Smooth muscle cell (in vitro differentiated cells): Measurements from ENCODE around the gene CCND1. TPM values are rescaled to one million over a fixed set of nuclear protein-coding genes. Genes with fewer than 3 reads are reported as not detected.

Experiments
- DNase-seq: peaks from one replicate; lab custom pipeline; 2025; ENCODE audit not compliant: unreplicated experiment; lab: John Stamatoyannopoulos, UW
- H2AFZ ChIP-seq: fragments of 200-600 bp; sonication (generic); 2 replicates; pipeline ENCODE4 v1.6.0; 2016; ENCODE audit warnings: antibody characterized with exemption, low read depth, mild to moderate bottlenecking
- H3F3A ChIP-seq: fragments of 200-600 bp; sonication (generic); 2 replicates; pipeline ENCODE4 v1.6.0; 2017; ENCODE audit warnings: antibody characterized with exemption, low read depth
- H3K27ac ChIP-seq: fragments of 200-600 bp; sonication (generic); 2 replicates; pipeline ENCODE4 v1.5.1; 2016; ENCODE audit warnings: low read depth, mild to moderate bottlenecking
- H3K27me3 ChIP-seq: fragments of 200-600 bp; sonication (generic); 2 replicates; pipeline ENCODE4 v1.6.1; 2016; ENCODE audit warnings: low read depth, mild to moderate bottlenecking
- H3K36me3 ChIP-seq: fragments of 200-600 bp; sonication (generic); 2 replicates; pipeline ENCODE4 v1.5.1; 2016; ENCODE audit warnings: low read depth
- H3K4me1 ChIP-seq: fragments of 200-600 bp; sonication (generic); 2 replicates; pipeline ENCODE4 v1.5.1; 2016; ENCODE audit warnings: low read depth
- H3K4me2 ChIP-seq: fragments of 200-600 bp; sonication (generic); 2 replicates; pipeline ENCODE4 v1.6.0; 2016; ENCODE audit warnings: mild to moderate bottlenecking
- H3K4me3 ChIP-seq: fragments of 200-600 bp; sonication (generic); 2 replicates; pipeline ENCODE4 v1.5.1; 2016; ENCODE audit warnings: mild to moderate bottlenecking
- H3K79me2 ChIP-seq: fragments of 200-600 bp; sonication (generic); 2 replicates; pipeline ENCODE4 v1.6.0; 2016; ENCODE audit warnings: low read depth, mild to moderate bottlenecking
- H3K9ac ChIP-seq: fragments of 200-600 bp; sonication (generic); 2 replicates; pipeline ENCODE4 v1.6.0; 2016; ENCODE audit warnings: low read depth
- H3K9me3 ChIP-seq: fragments of 200-600 bp; sonication (generic); replicated peaks from 2 replicates; pipeline ENCODE4 v1.5.1; 2016; ENCODE audit warnings: low read depth
- H4K20me1 ChIP-seq: fragments of 200-600 bp; sonication (generic); 2 replicates; pipeline ENCODE4 v1.6.0; 2016; ENCODE audit warnings: low read depth
- WGBS: methylation state at CpG from one replicate; pipeline ENCODE4 v1.1.7; 2016; ENCODE audit warnings: low lambda C conversion rate; 5-methylcytosine and 5-hydroxymethylcytosine counted together
- polyA plus RNA-seq: library from polyadenylated mRNA; unstranded; fragments of >200 nt; fragmentation: Nextera tagmentation; extraction: Ambion mirVana; gene quantifications from 2 replicates; pipeline ENCODE4 v1.2.1, GENCODE V29; 2016
- total RNA-seq: library from RNA; depleted of rRNA; stranded (reverse); fragments of >200 nt; gene quantifications from 2 replicates; pipeline ENCODE4 v1.2.3, GENCODE V29; 2014
- TF ChIP-seq, protein P1 (sequence below): fragments of 200-600 bp; sonication (generic); IDR thresholded peaks from 2 replicates; pipeline ENCODE4 v1.5.1; 2017; ENCODE audit warnings: borderline replicate concordance, mild to moderate bottlenecking, antibody characterized with exemption; ENCODE audit not compliant: insufficient read depth, poor library complexity, severe bottlenecking

The CCND1 gene
- total and polyA plus RNA-seq, 2 experiments from 2014 or later: 281 to 482 TPM

DNA sequence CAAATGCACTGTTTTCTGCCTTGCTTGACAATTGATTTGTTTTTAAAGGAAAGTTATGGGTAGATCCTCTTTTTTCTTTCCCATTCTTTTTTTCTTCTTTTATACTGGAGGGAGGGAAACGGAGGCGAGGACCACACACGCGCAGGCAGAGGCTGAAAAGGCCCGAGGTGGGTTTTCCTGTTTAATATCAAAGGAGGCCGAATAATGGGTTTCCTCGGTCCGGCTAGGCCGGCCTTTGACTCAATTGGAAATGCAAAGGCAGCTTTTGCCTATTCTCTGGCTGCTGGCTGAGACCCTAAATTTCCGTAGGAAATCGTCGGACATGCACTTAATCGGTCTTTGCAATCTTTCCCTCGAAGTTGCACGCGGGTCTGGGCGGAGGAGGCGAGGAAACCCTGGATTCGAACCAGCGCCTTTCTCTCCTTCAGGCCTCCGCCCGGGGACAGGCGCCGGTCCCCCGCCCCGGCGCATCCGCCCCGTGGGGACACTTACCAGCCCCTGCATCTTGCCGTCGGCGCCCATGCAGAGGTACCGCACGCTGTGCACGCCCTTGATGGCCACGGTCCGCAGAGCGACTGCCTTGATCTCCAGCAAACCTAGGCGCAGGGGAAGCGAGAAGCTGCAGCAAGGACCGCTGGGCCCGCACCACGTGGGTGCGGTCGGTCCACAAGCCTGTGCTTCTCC, 62.0 kb downstream of the CCND1 start:
- H3K79me2 ChIP-seq: no peaks in the 10 kb centered on the region
- no peaks in the 10 kb centered on the region for H4K20me1 ChIP-seq
- no peak overlapping the region for H3K4me3 ChIP-seq
- H3K4me1 ChIP-seq: peaks cover 42% of the 10 kb centered on the region
- H3K27ac ChIP-seq: no peak overlapping the region
- 6% methylated on average over 43 of the region's 45 CpGs for WGBS
- TF ChIP-seq, protein P1, sequence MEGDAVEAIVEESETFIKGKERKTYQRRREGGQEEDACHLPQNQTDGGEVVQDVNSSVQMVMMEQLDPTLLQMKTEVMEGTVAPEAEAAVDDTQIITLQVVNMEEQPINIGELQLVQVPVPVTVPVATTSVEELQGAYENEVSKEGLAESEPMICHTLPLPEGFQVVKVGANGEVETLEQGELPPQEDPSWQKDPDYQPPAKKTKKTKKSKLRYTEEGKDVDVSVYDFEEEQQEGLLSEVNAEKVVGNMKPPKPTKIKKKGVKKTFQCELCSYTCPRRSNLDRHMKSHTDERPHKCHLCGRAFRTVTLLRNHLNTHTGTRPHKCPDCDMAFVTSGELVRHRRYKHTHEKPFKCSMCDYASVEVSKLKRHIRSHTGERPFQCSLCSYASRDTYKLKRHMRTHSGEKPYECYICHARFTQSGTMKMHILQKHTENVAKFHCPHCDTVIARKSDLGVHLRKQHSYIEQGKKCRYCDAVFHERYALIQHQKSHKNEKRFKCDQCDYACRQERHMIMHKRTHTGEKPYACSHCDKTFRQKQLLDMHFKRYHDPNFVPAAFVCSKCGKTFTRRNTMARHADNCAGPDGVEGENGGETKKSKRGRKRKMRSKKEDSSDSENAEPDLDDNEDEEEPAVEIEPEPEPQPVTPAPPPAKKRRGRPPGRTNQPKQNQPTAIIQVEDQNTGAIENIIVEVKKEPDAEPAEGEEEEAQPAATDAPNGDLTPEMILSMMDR: no peak
- no peaks in the 10 kb centered on the region for H3K36me3 ChIP-seq
- no peak for DNase-seq
- peaks cover 67% of the 10 kb centered on the region for H3K27me3 ChIP-seq
- H2AFZ ChIP-seq: no peak overlapping the region
- peak overlapping the region; percentile 77 for H3K4me2 ChIP-seq
- H3K9ac ChIP-seq: no peak overlapping the region
- no peaks in the 10 kb centered on the region for H3K9me3 ChIP-seq
- H3F3A ChIP-seq: no peaks in the 10 kb centered on the region

DNA sequence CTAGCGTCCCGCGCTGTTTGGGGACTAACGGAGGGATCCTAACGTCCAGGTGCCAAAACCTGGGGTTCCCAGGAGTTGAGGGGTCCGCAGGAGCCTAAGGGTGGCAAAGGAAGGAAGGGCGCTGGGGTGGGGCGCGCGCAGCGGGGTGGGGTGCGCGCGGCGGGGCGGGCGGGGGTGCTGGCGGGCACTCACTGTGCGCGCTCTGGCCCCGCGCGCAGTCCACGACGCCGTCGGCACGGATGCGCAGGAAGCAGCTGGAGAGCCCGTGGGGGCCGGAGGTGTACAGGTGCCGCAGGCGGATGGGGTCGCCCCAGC, 62.5 kb downstream of the CCND1 start:
- Histone ChIP-seq H3K27me3 (peaks cover 67% of the 10 kb centered on the region), H3K9me3 (no peaks in the 10 kb centered on the region), H3K79me2 (no peaks in the 10 kb centered on the region), H2AFZ (no peak overlapping the region), H4K20me1 (no peaks in the 10 kb centered on the region), H3F3A (no peaks in the 10 kb centered on the region), H3K9ac (no peak overlapping the region), H3K36me3 (no peaks in the 10 kb centered on the region), H3K4me3 (no peak overlapping the region), H3K27ac (no peak overlapping the region), H3K4me1 (peaks cover 42% of the 10 kb centered on the region), H3K4me2 (no peak overlapping the region)
- TF ChIP-seq, protein P1: no peak
- 0% methylated on average over 6 of the region's 34 CpGs for WGBS
- DNase-seq: no peak

Other genes with a start within 250 kb of the CCND1 start
- gene LINC01488, start 159.5 kb upstream of the CCND1 start, total RNA-seq: not detected in 2 replicates
- not detected in 2 replicates for gene LINC01488, start 159.5 kb upstream of the CCND1 start, polyA plus RNA-seq
- gene LTO1, start 34.2 kb downstream of the CCND1 start, total RNA-seq: 7.2 and 8.0 TPM in 2 replicates
- gene LTO1, start 34.2 kb downstream of the CCND1 start, polyA plus RNA-seq: 17.3 and 22.6 TPM in 2 replicates
- gene FGF19, start 62.9 kb downstream of the CCND1 start, total RNA-seq: not detected in 2 replicates
- gene FGF19, start 62.9 kb downstream of the CCND1 start, polyA plus RNA-seq: not detected in 2 replicates
- not detected in 2 replicates for gene FGF4, start 134.2 kb downstream of the CCND1 start, total RNA-seq
- not detected in 2 replicates for gene FGF4, start 134.2 kb downstream of the CCND1 start, polyA plus RNA-seq
- gene FGF3, start 178.3 kb downstream of the CCND1 start, total RNA-seq: not detected in 2 replicates
- gene FGF3, start 178.3 kb downstream of the CCND1 start, polyA plus RNA-seq: not detected in 2 replicates